OCI-M2 (cell line): ENCODE data around the gene POLE4.

Experiments used
- DNase-seq: peaks from one replicate; lab custom pipeline; 2025; ENCODE audit not compliant: unreplicated experiment; lab: John Stamatoyannopoulos, UW

Gene POLE4

DNA sequence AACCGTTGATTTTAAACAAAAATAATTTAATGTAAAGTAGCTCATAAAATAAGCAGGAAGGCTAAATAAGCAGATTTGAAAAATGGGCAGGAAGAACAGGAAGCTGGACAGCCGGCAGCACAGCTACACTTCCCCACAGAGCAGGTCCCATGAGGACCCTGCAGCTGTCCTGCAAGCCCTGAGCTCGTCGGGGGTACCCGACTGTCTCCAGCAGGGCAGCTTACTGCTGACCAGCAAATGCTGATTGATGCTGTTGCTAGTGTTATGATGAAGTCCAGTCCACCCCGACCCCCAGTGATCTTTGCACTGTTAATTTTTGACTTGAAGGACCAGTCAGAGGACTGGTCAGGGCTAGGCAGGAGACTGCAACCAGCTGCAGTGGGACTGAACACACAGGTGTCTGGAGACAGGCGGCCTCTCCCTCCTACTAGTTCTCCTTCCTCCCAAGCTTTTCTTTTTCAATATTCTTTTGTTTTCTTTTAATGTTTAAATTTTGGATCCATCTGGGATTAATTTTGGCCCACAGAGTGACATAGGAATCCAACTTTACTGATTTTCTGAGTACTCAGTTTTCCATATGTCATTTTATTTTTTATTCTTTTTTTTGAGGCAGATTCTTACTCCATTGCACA lies 27.7 kb downstream of the POLE4 start:
- DNase-seq = no peak

- no peak for DNase-seq
These were observed 33.5 kb downstream of the POLE4 start for GRCh38 chr2:74991977-74992376.

GRCh38 chr2:74999468-74999867 lies 41.0 kb downstream of the POLE4 start:
- DNase-seq = no peak

- no peak for DNase-seq
These were observed 43.6 kb downstream of the POLE4 start for GRCh38 chr2:75002007-75002406.

DNA sequence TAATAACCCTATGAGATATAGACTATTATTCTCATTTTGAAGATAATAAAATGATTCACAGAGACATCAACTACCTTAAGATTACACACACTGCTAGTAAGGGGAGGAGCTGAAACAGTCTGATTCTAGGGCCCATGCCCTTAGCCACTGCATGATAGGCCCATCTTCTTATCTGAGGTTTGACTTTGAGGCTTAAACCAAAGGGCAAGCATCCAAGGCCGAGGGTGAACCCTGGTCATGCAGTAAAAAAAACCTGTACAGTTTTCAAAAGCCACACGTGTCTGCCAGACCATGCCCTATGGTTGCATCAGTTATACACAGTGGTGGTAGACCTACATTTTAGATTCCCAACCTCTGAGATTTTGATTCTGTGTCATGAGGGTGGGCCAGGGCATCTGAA lies 44.8 kb downstream of the POLE4 start:
- no peak for DNase-seq

DNA sequence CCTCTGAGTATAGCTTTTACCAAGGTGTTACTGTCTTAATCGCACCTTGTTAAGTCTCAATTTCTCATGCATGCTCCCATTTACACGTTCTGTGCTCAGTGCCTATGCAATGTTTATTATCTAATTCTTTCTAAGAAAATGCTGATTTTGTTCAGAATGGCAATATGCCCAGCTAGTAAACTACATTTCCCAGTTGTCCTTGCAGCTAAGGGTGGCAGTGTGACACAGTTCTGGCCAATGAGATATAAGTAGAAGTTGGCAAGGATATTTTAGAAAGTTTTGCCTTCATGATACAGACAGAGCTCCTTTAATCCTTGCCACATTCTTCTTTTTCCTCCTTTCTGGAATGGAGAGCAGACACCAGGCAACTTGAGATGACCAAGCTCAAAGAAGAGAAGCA lies 45.3 kb downstream of the POLE4 start:
- no peak for DNase-seq

DNA sequence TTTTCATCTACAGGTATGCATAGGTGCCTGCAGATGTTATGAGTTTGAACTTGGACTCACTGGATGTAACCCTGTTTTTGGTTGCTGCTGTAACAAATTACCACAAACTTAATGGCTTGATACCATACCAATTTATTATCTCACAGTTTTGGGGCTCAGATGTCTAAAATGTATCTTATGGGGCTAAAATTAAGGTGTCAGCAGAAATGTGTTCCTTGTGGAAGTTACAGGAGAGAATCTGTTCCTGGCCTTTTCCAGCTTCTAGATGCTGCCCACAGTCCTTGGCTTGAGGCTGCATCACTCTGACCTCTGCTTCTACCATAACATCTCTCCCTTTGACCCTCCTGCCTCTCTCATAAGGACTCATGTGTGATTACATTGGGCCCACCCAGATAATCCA lies 47.6 kb downstream of the POLE4 start:
- no peak for DNase-seq

DNA sequence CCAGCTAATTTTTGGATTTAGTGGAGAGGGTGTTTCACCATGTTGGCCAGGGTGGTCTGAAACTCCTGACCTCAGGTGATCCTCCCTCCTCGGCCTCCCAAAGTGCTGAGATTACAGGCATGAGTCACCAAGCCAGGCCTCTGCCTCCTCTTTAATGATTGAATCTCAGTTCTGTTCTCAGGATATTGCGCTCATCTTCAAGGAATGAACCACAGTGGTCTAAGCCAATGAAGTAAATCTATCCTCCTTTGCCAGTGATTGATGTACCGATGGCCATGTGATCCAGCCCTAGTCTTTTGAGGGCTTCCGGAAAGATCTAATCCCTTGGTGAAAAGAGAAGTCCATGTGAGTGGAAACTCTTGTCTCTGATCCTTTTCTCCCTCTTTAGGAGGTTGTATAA lies 48.6 kb downstream of the POLE4 start:
- no peak for DNase-seq

- DNase-seq = no peak
These were observed 49.4 kb downstream of the POLE4 start for GRCh38 chr2:75007819-75008218.

GRCh38 chr2:75010571-75010970 lies 52.1 kb downstream of the POLE4 start:
- DNase-seq = no peak

DNA sequence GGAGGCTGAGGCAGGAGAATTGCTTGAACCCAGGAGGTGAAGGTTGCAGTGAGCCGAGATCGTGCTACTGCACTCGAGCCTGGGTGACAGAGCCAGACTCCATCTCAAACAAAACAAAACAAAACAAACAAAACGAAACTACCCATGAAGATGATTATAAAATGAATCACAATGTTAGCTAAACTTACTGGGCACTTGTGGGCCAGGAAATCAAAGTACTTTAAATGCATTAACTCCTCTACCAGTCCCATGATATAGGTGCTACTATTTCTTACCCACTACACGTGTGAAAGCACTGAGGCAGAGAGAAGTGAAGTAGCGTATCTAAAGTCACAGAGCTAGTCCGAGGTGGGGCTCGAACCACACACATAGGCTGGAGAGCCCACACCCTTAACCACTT lies 53.6 kb downstream of the POLE4 start:
- DNase-seq = no peak

GRCh38 chr2:75018162-75018561 lies 59.7 kb downstream of the POLE4 start:
- no peak for DNase-seq
